PC-3 (cell line): ENCODE results near the gene TRNP1. TPM values are rescaled to one million over a fixed set of nuclear protein-coding genes. Genes with fewer than 3 reads are reported as not detected.

ENCODE experiments used
- ATAC-seq: fragments of 200-7000 bp; cut with Tn5 transposase; 2 replicates; pipeline ENCODE4 v1.9.1; 2020; ENCODE audit warnings: mild to moderate bottlenecking, moderate library complexity
- BruUV-seq: library from RNA; stranded (reverse); fragments of 400-500 nt; replicated peaks from 2 replicates; lab custom pipeline; 2021; lab: Mats Ljungman, UMichigan
- CTCF ChIA-PET: fragments of 300-600 bp; sonication (Branson Sonifier 250); formaldehyde crosslinking; loops from one replicate; lab custom pipeline; 2022; ENCODE audit warnings: antibody characterized with exemption; lab: Charles Lee
- POLR2A ChIA-PET: fragments of 300-600 bp; sonication (Branson Sonifier 250); formaldehyde crosslinking; loops from one replicate; lab custom pipeline; 2022; ENCODE audit warnings: antibody characterized with exemption; ENCODE audit not compliant: unreplicated experiment; lab: Charles Lee
- DNase-seq: peaks from one replicate; pipeline ENCODE4 v3.0.0-alpha.2; 2015
- H2AFZ ChIP-seq: fragments of 300-600 bp; sonication (generic); 2 replicates; pipeline ENCODE4 v1.6.0; 2016; ENCODE audit warnings: antibody characterized with exemption, low read length
- H3F3A ChIP-seq: fragments of 300-600 bp; sonication (generic); one replicate; pipeline ENCODE4 v1.6.0; 2017; ENCODE audit warnings: antibody characterized with exemption, low read length, control low read depth, mild to moderate bottlenecking; ENCODE audit not compliant: unreplicated experiment
- H3K27ac ChIP-seq: fragments of 300-600 bp; sonication (generic); 2 replicates; pipeline ENCODE4 v1.5.1; 2016; ENCODE audit warnings: mild to moderate bottlenecking, low read length
- H3K27me3 ChIP-seq: fragments of 300-600 bp; sonication (generic); 2 replicates; pipeline ENCODE4 v1.6.1; 2016; ENCODE audit warnings: low read length, mixed read lengths
- H3K36me3 ChIP-seq: fragments of 300-600 bp; sonication (generic); 2 replicates; pipeline ENCODE4 v1.6.1; 2016; ENCODE audit warnings: low read depth, mixed run types, low read length, mixed read lengths
- H3K4me1 ChIP-seq: fragments of 300-600 bp; sonication (generic); 2 replicates; pipeline ENCODE4 v1.5.1; 2016; ENCODE audit warnings: low read length; ENCODE audit not compliant: insufficient read depth
- H3K4me2 ChIP-seq: fragments of 300-600 bp; sonication (generic); 2 replicates; pipeline ENCODE4 v1.6.0; 2016; ENCODE audit warnings: low read length
- H3K4me3 ChIP-seq: fragments of 300-600 bp; sonication (generic); 2 replicates; pipeline ENCODE4 v1.5.1; 2016; ENCODE audit warnings: mild to moderate bottlenecking, low read length, mixed read lengths
- H3K79me2 ChIP-seq: fragments of 300-600 bp; sonication (generic); 2 replicates; pipeline ENCODE4 v1.6.1; 2017; ENCODE audit warnings: low read length, mixed read lengths
- H3K9ac ChIP-seq: fragments of 300-600 bp; sonication (generic); 2 replicates; pipeline ENCODE4 v1.6.0; 2016; ENCODE audit warnings: mild to moderate bottlenecking, low read length
- H3K9me2 ChIP-seq: fragments of 300-600 bp; sonication (generic); replicated peaks from 2 replicates; pipeline ENCODE4 v1.6.1; 2016; ENCODE audit warnings: mixed run types, low read length, mixed read lengths
- H3K9me3 ChIP-seq: fragments of 300-600 bp; sonication (generic); 2 replicates; pipeline ENCODE4 v1.6.1; 2016; ENCODE audit warnings: low read length, mixed read lengths
- H4K20me1 ChIP-seq: fragments of 300-600 bp; sonication (generic); 2 replicates; pipeline ENCODE4 v1.6.1; 2016; ENCODE audit warnings: low read length, mixed read lengths
- CTCF ChIP-seq: fragments of 300-600 bp; sonication (generic); conservative IDR thresholded peaks from 2 replicates; pipeline ENCODE4 v1.5.1; 2017; ENCODE audit warnings: antibody characterized with exemption, low read depth, mild to moderate bottlenecking, low read length
- EZH2 ChIP-seq: fragments of 300-600 bp; sonication (generic); IDR thresholded peaks from one replicate; pipeline ENCODE4 v1.6.1; 2017; ENCODE audit warnings: antibody characterized with exemption, mild to moderate bottlenecking, low read length; ENCODE audit not compliant: unreplicated experiment
- EZH2phosphoT487 ChIP-seq: fragments of 300-600 bp; sonication (generic); IDR thresholded peaks from 2 replicates; pipeline ENCODE4 v1.6.1; 2018; ENCODE audit warnings: mild to moderate bottlenecking, antibody characterized with exemption, low read length, borderline replicate concordance
- intact Hi-C: fragments of 100-400 bp; cut with micrococcal nuclease; formaldehyde crosslinking; loops from 2 replicates; pipeline ENCODE4 v1.9.0; 2023
- total RNA-seq: library from RNA; depleted of rRNA; stranded (reverse); fragments of >200 nt; gene quantifications from 2 replicates; pipeline ENCODE4 v1.2.3, GENCODE V29; 2014

Gene TRNP1
- total RNA-seq, 1 experiment from 2014 or later: 108 TPM

- Histone ChIP-seq H3K27ac (peak overlapping the region; percentile 90), H3K4me1 (peaks cover 65% of the 10 kb centered on the region), H3K9me3 (no peaks in the 10 kb centered on the region)
Measured at GRCh38 chr1:27007909-27008582, 14.6 kb downstream of the TRNP1 start.

GRCh38 chr1:27009601-27010197 is 16.2 kb downstream of the TRNP1 start:
- Histone ChIP-seq H3K4me1 (peaks cover 64% of the 10 kb centered on the region), H2AFZ (no peak overlapping the region), H3K4me2 (peak overlapping the region; percentile 87), H3F3A (peaks cover 7% of the 10 kb centered on the region), H3K27ac (peak overlapping the region; percentile 90), H3K9ac (peak overlapping the region; percentile 62), H4K20me1 (no peaks in the 10 kb centered on the region), H3K27me3 (no peaks in the 10 kb centered on the region), H3K9me2 (no peaks in the 10 kb centered on the region), H3K4me3 (peak overlapping the region; percentile 60; the same call in 1 of the 2 replicates), H3K79me2 (peaks cover 20% of the 10 kb centered on the region), H3K9me3 (no peaks in the 10 kb centered on the region), H3K36me3 (0 out of 2 replicates have a peak, but pooled peaks cover 4% of the 10 kb centered on the region)
- DNase-seq (peak; percentile 95), ATAC-seq (peak; percentile 37)
- intact Hi-C loops: loop anchor here (5.0 kb wide), 1 partner anchor 42 kb away; no protein-coding TSS in a partner anchor
- ChIA-PET CTCF (interaction anchor here (0.5 to 0.8 kb wide), 2 partner anchors 35 to 317 kb away, joined by 3 read pairs; no protein-coding TSS in a partner anchor), POLR2A (no interaction called here)
- no TSS peak for BruUV-seq
- no peak for TF ChIP-seq EZH2
- TF ChIP-seq CTCF: no peak
- no peak; the same call in 1 of the 2 replicates for TF ChIP-seq EZH2phosphoT487

More at GRCh38 chr1:27007909-27008582, 14.6 kb downstream of the TRNP1 start:
- ATAC-seq: peak; percentile 8
- Histone ChIP-seq H3K27me3 (no peaks in the 10 kb centered on the region), H3K4me3 (peak overlapping the region; percentile 34; the same call in 1 of the 2 replicates), H3K9ac (0 out of 2 replicates have a peak overlapping the region, but pooled peaks have one; percentile 15), H3K9me2 (no peaks in the 10 kb centered on the region), H3K36me3 (0 out of 2 replicates have a peak, but pooled peaks cover 4% of the 10 kb centered on the region), H3K79me2 (peaks cover 20% of the 10 kb centered on the region), H3K4me2 (peak overlapping the region; percentile 80), H4K20me1 (no peaks in the 10 kb centered on the region), H3F3A (peaks cover 7% of the 10 kb centered on the region), H2AFZ (no peak overlapping the region)
- peak; percentile 92 for DNase-seq
- CTCF ChIA-PET: interaction anchor here (0.6 kb wide), 1 partner anchor 38 kb away, joined by 5 read pairs; no protein-coding TSS in a partner anchor
- intact Hi-C loops: no loop called here
- BruUV-seq: no TSS peak
- TF ChIP-seq EZH2 (no peak), EZH2phosphoT487 (no peak)
- POLR2A ChIA-PET: no interaction called here

GRCh38 chr1:27010226-27010994 is 16.9 kb downstream of the TRNP1 start:
- Histone ChIP-seq H3K9me2 (no peaks in the 10 kb centered on the region), H3K9me3 (no peaks in the 10 kb centered on the region), H3K36me3 (0 out of 2 replicates have a peak, but pooled peaks cover 4% of the 10 kb centered on the region), H3K27me3 (no peaks in the 10 kb centered on the region), H3K4me3 (peak overlapping the region; percentile 60), H3F3A (peaks cover 7% of the 10 kb centered on the region), H3K27ac (peak overlapping the region; percentile 90), H4K20me1 (no peaks in the 10 kb centered on the region), H3K4me2 (peak overlapping the region; percentile 87), H3K79me2 (peaks cover 20% of the 10 kb centered on the region), H3K9ac (peak overlapping the region; percentile 62), H3K4me1 (peaks cover 57% of the 10 kb centered on the region), H2AFZ (no peak overlapping the region)
- DNase-seq: peak; percentile 50
- ATAC-seq: peak; percentile 1
- POLR2A ChIA-PET: no interaction called here
- BruUV-seq: no TSS peak
- intact Hi-C loops: loop anchor here (5.0 kb wide), 1 partner anchor 43 kb away; no protein-coding TSS in a partner anchor
- TF ChIP-seq EZH2phosphoT487 (no peak), EZH2 (no peak), CTCF (no peak)
- CTCF ChIA-PET: no interaction called here
